HG02759 (cell line): Measurements from ENCODE around the gene CHD6.
A peak's percentile ranks its signal among the peaks of the same experiment; 100 is the strongest.

Experiments
- ATAC-seq: cut with Tn5 transposase; IDR thresholded peaks from one replicate; pipeline ENCODE4 v1.9.1; 2021; ENCODE audit warnings: mild to moderate bottlenecking, moderate library complexity; ENCODE audit not compliant: unreplicated experiment

Gene CHD6

DNA sequence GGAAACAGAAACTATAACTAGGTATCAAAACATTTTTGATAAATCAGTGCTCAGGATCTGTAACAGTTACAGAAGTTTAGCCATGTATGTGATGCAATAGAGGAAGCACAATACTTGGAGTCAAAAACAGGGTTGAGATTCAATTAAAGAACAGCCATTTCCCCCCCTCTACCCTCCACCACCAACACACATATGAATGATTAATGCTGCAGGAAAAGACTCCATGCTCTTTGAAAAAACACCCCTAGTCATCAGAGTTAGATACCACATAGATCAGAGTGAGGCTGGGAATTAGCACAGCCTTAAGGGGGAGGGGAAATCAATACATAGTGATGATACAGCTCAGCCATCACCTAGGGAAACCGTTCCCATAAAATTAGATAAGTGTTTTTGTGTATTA is 142.7 kb downstream of the CHD6 start:
- no peak for ATAC-seq

DNA sequence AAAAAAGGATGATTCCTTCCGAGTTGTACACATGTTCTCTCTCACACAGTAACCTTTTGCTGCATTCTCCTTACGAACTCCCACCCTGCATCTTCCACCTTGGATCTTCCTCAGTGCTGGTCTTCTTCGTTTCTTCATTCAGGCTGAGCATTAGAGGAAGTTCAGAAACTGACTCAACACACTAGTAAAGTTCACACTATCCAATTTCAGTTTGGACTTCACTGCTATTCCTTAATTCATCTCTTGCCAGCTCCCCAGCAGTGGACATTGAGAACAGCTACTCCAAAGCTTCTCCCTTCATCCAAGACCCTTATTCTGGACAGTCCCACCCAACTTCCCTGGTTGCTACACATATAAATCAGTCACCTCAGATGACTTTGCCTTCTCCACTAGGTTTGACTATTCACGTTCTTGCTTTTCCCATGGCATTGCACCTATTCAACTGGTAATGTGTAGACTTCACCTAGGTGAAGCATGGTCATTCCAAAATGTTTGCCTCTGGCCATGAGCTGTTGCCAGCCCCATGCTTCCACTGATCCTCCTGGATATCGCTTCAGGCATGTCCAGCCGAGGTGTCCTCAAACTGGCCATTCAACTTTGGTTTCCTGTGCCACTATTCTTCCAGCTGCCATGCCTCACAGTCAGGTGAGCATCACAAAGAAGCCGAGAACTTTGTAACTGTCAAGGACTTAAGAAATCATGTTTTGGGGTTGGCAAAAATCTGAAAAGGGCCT is 147.6 kb downstream of the CHD6 start:
- ATAC-seq, result no peak

DNA sequence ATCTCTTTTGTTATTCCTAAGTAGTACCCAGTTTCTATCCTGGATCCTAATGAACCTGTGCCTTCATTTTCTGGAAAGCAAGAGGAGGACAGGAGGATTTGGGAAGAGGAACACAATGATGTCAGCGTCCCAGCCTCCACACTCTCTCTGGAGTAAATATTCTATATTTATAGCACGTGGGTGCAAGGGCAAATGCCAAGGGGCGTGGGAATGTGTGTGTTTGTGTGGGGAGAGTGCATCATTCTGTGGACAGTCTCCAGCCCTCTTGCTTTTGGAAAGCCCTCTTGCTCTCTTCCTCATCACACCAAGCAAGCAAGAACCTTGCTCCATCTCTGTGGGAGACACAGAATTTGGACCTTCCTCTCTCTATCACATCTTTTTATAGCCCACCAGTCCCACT is 148.3 kb downstream of the CHD6 start:
- no peak for ATAC-seq

DNA sequence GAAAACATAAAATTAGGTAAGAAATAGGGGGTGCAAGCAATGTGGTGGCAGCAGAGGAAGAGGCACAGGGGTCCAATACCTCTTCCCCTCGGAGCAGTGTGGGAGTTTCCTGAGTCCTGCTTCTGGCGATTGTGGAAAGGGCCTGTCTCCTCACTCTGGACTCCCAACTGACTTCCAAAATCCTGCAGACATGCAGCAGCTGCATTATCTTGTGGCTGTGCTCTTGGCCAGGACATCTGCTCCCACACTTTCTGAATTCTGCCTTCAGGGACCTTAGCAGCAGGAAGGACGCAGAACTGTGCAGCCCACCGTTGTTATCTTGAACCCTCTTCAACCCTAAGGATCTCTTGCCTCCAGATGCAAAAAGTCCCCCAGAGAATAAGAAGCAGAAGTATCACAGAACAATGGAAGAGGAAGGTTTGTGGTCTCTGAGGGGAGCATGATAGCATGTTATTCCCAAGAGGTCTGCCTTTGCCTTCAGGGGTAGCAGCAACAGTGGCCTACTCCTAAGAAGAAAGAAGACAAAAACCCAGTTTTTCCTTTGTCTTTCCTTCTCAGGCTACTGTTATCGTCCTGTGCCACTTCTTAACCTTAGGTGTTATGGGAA is 149.1 kb downstream of the CHD6 start:
- ATAC-seq, result no peak

DNA sequence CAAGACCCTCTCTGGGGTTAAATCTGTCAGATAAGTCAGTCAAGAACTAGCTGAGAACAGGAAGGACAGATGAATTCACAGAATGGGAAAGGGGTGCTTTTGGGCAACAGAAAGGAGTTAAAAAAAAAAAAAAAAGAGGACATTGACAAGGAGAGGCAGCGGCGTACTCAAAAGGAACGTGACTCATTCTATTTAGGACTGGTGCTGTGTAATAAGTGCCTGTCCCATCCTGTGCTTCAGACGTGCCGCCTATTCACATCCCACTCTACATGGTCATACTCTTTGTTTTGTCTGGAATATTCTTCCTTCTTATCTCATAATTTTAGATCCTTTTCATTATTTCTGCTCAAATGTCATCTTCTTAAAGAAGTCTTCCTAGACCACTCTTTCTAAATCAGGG is 150.5 kb downstream of the CHD6 start:
- ATAC-seq, result no peak

DNA sequence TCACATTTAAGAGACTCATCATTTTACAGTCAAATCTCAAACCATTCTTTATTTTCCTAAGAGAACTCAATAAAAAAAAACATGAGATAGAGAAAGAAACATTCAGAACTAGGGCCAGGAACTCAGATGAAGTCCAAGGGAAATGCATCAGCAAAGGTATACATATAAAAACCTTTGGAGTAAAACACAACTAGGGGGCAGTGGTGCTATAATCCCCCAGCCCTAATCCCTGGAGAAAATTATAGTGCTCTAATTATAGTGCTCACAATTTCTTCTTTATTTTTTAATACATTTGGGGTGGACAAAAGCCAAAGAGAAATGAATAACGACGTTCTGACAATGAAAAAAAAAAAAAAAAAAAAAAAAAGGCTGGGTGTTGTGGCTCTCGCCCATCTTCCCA is 151.0 kb downstream of the CHD6 start:
- ATAC-seq, result no peak

DNA sequence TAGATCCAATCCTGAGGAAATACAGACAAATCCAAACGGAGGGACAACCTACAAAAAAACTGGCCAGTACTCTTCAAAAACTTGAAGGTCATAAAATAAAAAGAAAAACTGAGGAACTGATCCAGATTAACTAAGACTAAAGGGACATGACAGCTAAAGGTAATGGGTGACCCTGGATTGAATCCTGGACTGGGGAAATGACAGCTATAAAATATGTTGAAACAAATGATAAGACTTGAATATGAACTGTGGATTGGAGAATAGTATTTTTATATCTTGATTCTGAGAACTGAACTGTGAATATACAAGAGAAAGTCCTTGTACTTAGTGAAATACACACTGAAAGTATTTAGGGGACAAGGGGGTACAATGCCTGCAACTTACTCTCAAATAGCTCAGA is 154.6 kb downstream of the CHD6 start:
- no peak for ATAC-seq

DNA sequence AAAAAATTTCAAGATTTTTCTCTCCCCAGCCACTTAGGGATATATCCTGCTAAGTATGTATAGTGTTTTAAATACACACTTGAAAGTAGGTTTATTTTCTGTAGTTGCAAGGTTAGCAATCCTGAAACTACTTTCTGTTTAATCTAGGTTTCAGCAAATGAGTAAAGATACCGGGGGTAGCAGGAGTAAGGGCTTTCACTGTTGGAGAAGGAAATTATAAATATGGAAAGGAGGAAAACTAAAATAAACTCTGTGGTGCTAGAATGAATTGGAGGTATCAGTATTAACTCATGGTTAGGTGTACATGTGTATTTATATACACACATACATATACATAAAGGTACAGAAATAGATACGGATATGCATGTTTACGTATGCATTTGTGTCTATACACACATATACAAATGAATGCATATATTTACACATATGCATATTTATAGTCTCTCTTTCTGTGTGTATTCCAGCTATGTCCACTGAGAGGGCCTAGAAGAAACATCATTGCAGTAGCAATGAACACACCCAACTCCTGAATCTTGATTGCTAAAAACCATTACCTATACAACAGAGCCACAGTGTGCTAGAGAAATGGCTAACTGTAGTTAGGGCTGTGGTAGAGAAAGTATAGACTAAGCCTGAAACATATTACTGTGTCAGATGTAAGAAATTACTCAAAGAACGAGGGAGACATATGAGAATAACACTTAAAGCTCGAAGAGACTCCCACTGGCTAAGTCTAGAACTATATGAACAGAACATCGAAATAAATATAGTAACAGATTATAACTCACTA is 155.6 kb downstream of the CHD6 start:
- ATAC-seq, result peak; percentile 64

DNA sequence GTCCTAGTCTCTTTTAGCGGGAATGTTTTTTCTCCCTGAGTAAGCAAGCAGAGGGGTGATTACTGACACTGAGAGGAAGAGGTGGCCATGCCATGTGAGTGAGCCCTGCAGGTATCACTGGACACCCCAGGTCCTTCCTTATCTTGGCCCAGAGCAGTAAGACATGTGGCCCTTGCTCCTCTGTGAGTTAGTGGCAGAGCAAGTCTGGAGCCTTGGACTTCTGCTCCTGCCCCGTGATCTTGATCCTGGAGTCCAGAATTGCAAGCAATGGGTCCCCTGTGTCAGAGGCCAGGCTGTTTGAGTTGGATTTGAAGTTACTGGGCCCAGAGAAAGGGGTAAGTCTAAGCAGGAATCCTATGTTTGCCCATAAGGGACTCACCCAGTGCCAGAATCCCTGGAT is 159.4 kb downstream of the CHD6 start:
- no peak for ATAC-seq

DNA sequence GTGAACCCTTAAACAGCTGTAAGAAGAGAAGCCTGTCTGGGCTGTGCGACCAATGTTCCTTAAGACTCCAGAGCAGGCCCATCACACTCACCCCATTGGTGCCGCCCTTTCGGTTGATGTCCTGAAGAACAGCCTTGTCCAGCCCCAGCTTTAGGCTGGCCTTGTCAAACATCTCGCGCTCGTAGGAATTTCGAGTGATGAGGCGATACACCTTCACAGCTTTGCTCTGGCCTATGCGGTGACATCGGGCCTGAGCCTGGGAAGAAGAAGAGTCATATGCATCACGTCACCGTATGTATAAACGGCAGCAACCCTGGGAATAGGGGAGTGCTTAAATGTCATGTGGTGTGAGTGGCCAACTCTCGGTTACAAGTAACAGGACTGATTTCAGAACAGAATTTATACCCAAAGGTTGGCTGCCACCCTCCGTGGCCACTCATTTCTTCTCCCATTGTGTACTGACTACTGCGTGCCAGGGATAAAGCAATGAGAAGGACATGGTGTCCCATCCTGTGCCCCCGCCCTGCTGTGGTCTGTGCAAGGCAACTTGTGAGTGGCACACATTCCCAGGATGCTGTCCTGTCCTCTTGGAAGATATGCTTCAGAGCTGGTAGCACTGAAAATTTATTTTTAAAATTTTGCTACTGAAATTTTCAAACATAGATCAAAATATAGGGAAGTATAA is 160.9 kb downstream of the CHD6 start:
- no peak for ATAC-seq

DNA sequence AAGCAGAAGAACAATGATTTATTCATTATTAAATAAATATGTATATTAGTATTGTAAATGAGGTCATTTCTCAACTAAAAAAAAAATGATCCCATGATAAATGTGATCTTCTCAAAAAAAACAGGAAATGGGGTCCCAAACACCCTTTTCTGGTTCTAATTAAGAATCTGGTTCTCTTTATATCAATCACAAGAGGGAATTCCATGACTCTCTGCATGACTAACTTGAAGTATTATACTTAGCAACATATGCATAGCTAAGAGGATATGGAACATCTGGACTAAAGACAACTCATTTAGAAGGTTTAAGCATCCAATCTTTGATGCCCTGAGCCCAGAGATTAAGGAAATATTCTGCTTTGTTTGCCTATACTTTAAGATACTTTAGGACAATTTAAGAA is 161.8 kb downstream of the CHD6 start:
- no peak for ATAC-seq

DNA sequence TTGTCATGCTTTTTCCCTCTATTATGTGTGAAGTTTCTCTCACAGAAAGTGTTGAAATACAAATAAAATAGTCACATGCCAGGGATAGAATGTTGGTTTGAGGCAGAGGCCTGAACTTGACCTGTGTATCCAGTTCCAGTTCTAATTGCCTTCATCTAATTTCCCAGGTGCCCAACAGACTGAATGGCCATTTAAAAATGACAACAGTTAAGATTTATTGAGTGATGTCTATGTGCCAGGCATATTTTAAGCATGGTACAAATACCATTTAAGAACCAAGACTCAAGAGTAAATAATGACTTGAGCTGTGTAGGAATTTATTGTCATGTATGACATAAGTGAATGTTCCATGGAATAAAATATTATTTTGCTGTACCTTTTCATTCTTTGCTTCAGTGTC is 163.9 kb downstream of the CHD6 start:
- ATAC-seq, result no peak

DNA sequence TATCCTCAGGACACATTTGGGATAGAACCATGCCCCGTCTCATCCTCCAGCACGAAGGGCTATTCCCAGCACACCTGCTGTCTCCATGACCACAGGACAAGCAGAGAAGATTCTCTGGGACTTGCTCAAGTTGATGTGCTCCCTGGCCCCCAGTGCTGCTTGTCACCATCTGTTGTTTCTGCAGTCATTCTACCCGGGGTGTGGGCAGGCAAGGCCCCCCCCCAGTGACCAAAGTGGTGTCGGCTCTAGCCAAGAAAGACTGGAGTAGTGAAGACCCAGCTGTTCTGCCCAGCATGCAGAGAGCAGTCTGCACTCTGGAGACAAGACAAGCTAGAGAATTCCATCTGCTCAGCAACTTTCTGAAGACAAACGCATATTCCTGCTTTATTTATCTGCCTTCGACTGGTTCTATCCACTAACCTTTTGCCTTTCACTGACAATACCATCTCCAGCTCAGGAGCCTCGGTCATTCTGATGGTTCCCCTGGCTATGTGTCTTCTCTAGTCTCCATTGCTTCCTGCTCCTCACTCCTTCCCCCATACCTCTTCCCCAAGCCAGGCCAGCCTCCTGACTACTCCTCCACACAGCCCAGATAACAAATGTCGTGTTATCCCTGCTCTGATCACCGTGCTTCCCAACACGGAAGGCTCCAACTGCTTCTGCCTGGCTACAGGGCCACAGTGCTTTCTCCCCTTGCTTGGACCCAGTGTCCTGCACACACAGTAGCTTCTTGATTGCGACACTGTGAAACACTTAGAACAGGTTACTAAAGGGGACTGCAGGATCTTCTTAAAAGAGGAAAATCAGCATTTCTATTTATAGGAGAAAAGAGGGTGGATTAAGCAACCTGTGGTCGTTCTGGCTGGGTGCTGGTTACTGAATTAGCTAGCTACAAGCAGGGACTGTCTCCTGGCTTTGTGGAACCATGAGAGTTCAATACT is 164.9 kb downstream of the CHD6 start:
- no peak for ATAC-seq

DNA sequence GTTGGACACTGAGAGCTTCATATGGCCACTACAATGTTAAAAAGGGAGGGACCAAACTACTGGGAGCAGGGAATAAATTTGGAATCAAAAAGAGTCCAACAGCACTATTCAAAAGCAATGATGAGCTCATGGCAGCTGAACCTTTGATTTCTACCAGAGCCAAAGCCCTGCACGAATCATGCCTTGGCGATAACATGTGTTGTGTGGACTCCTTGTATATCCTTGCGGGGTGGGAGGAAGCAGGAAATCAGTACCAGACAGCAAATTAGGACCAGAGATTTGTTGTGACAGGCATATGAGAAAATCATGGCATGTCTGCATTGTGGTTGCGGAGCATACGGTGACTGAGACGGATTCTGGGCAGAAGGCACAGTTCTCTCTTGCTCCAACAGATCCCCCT is 166.0 kb downstream of the CHD6 start:
- ATAC-seq, result no peak

DNA sequence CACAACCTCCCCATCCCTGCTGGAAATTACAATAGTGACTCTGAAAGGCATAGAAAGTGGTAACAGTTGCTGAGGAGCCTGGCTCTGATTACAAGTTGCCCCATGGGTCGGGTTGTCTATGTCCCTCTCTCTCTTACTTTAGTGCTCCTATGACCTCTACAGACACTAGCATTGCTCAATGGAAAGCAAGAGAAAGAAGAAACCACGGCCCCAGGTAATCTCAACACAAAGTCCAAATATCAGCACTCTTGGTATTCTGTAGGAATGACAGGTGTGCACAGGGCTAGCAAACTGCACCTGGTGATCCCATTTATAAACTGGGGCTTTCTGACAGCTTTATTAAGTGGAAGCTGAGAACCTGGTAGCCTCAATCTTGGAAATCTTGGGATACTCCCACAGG is 171.2 kb downstream of the CHD6 start:
- no peak for ATAC-seq

DNA sequence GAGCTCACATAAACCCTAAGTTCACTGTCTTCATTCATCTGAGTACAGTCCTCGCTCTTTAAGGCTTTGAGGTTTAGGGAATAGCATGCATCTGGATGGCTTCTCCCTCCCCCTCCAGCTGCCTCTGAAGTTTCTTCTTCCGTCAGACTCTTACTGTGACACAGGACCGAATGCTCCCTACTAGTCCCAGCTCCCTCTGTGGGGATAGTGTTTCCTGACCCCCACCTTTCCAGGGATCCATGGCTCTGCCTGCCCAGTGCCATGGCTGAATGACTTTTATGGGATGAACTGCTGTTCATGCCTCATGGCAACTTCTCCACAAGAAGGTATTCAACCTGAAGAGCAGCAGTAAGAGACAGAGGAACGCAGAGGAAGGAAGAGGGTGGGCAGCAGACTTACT is 171.7 kb downstream of the CHD6 start:
- no peak for ATAC-seq

DNA sequence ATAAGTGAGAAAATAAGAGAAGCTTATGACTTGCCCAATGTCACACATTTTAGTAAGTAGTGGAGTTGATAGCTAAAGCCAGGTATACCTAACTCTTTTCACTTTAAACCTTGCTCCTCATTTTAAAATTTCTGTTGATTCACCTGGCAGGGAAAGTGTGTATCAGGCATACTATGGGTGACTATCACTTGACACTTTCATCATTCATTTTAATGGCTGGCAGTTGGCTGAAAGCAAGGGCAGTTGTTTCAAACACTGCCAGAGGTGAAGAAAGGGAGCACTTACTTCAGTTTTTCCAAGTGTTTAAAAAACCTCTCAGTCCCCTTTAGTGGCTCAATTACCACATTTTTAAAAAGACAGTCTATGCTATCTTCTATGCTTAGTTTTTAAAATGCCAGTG is 173.4 kb downstream of the CHD6 start:
- ATAC-seq, result no peak

DNA sequence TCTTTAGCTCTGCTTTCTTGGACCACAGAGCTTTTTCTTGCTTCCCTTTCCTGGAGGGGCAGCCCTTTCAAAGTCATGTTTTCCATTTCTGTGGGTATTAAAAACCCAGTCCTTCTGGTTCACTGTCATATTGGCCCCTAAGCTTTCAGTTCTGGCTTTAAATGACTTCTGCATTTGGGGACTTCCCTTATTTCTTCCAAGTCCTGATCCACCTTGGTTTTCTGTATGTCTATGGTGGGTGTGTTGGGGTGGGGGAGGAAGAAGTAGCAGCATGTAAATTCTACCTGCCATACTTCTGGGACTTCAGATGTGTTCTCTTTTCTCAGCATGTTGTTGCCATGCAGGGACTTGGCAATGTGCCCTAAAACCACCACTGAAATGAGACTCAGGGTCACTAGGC is 174.5 kb downstream of the CHD6 start:
- ATAC-seq, result no peak

DNA sequence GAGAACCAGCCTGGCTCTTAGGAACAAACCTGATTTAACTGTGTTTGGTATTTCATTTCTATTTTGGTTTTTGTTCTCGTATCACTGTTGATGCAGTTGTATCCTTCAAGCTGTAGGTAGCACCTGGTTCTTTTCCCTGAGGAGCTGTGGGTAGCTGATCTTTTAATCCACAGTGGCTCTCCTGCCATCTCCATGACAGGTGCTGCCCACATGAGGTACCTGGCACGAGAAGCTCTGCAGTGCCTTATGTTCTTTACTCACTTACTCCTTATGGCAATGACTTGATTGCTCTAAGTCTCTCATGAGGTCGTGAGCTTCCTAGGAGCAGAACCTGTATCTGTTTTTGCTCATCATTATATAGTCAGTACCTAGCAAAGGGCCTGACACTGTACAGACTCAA is 177.3 kb downstream of the CHD6 start:
- no peak for ATAC-seq

DNA sequence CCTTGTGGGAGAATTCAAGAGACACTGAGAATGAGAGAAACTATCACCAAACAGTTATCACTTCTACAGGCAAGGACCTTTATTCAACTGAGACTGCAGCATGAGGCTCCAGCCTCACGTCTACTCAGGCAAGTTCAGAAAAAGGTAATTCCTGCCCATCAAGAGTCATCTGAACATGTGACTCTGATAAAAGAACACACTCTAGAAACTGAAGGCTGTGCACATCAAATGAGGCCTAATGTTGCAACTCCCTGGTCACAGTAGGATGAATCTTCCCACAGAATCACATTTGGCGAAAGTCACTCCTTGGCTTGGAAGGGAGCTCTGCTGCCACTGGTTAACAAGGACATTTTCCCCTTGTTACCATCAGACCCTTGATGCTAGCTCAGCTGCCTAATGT is 180.3 kb downstream of the CHD6 start:
- ATAC-seq, result no peak

DNA sequence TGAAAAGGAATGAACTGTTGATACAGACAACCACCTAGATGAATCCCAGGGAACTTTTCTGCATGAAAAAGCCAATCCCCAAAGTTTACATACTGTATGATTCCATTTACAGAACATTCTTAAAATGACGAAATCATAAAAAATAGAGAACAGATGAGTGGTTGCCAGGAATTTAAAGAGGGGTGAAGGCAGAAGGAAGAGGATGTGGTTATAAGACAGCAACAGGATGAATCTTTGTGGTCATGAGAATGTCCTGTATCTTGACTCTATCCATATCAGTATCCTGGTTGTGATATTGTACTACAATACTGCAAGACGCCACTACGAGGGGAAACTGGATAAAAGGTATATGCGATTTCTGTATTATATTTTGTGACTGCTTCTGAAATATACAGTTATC is 181.5 kb downstream of the CHD6 start:
- no peak for ATAC-seq
